ENCODE measurements around the gene STK32B. TPM values are rescaled to one million over a fixed set of nuclear protein-coding genes. Genes with fewer than 3 reads are reported as not detected.

STK32B gene
- total RNA-seq, 1 donor from 2014 or later: not detected

DNA sequence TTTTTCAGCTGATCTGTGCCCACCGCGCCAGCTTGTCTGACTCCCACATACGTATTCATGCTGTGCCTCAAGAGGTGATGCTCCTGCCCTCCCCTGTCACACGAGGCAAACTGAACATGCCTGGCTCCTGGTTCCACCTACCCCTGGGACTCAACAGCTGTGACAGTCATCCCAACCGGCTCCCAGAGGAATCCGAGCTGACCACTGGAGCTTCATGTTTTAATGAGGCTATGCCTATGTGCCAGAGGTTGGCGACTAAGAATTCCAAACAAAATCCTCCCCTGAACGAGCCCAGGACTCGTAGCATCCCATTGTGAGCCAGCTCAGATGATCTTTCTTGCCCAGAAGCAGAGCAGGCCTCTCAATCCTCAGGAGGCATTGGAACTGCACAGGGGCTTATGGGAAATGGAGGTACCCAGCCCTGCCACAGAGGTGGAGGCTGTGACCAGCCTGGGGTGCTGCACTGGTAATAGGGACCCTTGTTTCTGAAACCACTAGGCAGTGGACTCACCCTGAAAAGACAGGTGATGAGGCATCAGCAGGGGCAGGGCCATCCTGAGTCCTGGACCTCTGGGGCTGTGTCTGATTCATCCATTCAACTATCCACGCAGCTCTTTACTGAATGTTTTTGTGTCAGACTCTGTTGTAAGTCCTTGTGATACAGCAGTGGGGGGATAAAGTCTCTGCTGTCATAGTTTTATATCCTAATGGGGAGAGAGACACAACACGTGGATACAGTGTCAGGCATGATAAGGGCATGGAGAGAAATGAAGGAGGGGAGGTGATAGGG lies 332.1 kb downstream of the STK32B start:
- H3K27ac Mint-ChIP-seq: no peak overlapping the region
- no peaks in the 10 kb centered on the region for H3K36me3 Mint-ChIP-seq (ENCODE audit: low read depth)
- no peak overlapping the region for H3K4me3 Mint-ChIP-seq
- no peaks in the 10 kb centered on the region for H3K9me3 Mint-ChIP-seq
- peaks cover 2% of the 10 kb centered on the region for H3K4me1 Mint-ChIP-seq
- no peaks in the 10 kb centered on the region for H3K27me3 Mint-ChIP-seq
- no peak for DNase-seq
- intact Hi-C loops (cut with micrococcal nuclease): no loop called here

- Mint-ChIP-seq H3K36me3 (ENCODE audit: low read depth) (no peaks in the 10 kb centered on the region), H3K4me1 (peaks cover 2% of the 10 kb centered on the region), H3K9me3 (no peaks in the 10 kb centered on the region), H3K27me3 (no peaks in the 10 kb centered on the region), H3K4me3 (no peak overlapping the region), H3K27ac (peak overlapping the region; percentile 11)
- no peak for DNase-seq
- intact Hi-C loops (cut with micrococcal nuclease): no loop called here
These were observed 334.5 kb downstream of the STK32B start for GRCh38 chr4:5385741-5386311.

- Mint-ChIP-seq H3K27ac (no peak overlapping the region), H3K36me3 (ENCODE audit: low read depth) (no peaks in the 10 kb centered on the region), H3K4me1 (peaks cover 2% of the 10 kb centered on the region), H3K27me3 (no peaks in the 10 kb centered on the region), H3K4me3 (no peak overlapping the region), H3K9me3 (no peaks in the 10 kb centered on the region)
- intact Hi-C loops (cut with micrococcal nuclease): no loop called here
- no peak for DNase-seq
These were observed 335.6 kb downstream of the STK32B start for GRCh38 chr4:5386921-5387320.

DNA sequence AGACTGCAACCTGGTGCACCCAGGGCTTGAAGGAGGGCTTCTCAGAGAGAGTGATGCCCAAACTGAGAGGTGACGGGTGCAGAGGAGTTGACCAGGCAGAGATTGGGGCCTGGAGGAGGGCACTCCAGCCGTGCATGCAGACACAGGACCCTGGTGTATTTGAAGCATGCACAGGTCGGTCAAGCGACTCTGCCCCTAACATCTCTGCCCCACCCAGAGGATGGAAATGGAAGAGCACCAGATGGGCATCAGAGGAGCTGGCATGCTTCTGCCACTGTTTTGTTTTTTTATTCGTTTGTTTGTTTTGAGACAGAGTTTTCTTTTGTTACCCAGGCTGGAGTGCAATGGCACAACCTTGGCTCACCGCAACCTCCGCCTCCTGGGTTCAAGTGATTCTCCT lies 336.2 kb downstream of the STK32B start:
- Mint-ChIP-seq H3K9me3 (no peaks in the 10 kb centered on the region), H3K4me1 (peaks cover 2% of the 10 kb centered on the region), H3K36me3 (ENCODE audit: low read depth) (no peaks in the 10 kb centered on the region), H3K27ac (no peak overlapping the region), H3K27me3 (no peaks in the 10 kb centered on the region), H3K4me3 (no peak overlapping the region)
- no peak for DNase-seq
- intact Hi-C loops (cut with micrococcal nuclease): no loop called here

- H3K36me3 Mint-ChIP-seq (ENCODE audit: low read depth): no peaks in the 10 kb centered on the region
- H3K4me1 Mint-ChIP-seq: peaks cover 2% of the 10 kb centered on the region
- H3K27me3 Mint-ChIP-seq: no peaks in the 10 kb centered on the region
- no peaks in the 10 kb centered on the region for H3K9me3 Mint-ChIP-seq
- intact Hi-C loops (cut with micrococcal nuclease): no loop called here
- no peak for DNase-seq
- no peak overlapping the region for H3K4me3 Mint-ChIP-seq
- H3K27ac Mint-ChIP-seq: no peak overlapping the region
These were observed 338.6 kb downstream of the STK32B start for GRCh38 chr4:5389756-5390310.

DNA sequence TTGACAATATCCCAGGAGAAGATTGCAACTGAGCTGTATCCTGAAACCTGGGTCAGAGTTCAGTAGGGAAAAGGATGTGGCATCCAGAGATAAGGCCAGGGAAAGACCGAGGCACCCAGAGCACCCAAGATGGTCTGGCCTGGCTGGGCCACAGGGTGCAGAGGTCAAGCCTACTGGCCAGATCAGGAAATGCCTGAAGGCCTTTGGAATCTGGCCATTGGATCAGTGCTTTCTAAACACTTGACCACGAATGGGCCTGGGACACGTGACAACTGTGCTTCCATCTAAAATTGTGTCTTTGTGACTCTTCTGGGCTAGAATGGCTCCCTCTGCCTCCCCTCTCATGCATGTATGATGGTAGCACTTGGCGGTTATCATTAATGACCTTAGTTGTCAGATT lies 340.2 kb downstream of the STK32B start:
- no peaks in the 10 kb centered on the region for H3K27me3 Mint-ChIP-seq
- H3K9me3 Mint-ChIP-seq: no peaks in the 10 kb centered on the region
- no peak overlapping the region for H3K27ac Mint-ChIP-seq
- no peaks in the 10 kb centered on the region for H3K36me3 Mint-ChIP-seq (ENCODE audit: low read depth)
- DNase-seq: no peak
- intact Hi-C loops (cut with micrococcal nuclease): no loop called here
- H3K4me1 Mint-ChIP-seq: no peaks in the 10 kb centered on the region
- H3K4me3 Mint-ChIP-seq: no peak overlapping the region

DNA sequence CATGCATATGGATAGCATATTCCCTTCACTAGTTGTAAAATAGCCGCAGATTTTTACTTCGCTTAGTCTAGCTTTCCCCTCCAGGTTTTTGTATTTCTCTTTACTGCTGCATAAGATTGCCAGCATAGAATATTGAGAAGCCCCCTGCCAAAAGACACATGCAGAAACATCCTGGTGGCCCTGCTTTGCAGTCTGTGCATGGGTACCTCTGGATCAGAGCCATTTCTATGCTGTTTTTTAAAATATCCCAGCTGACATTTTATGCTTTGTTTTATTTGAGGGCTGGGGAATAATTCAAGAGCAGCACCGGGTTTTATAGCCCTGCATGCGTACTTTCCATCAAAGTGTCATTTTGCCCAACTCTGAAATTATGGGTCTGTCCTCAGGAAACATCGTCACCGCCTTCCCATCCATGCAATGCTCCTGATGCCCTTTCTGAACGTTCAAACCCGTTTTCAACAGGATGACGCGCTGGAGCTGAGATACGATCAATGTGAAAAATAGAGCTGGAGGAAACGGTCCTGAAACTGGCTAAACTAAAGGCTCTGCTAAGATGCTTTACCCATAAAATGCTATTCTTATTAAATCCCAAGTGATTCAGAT lies 342.7 kb downstream of the STK32B start:
- H3K27ac Mint-ChIP-seq: no peak overlapping the region
- intact Hi-C loops (cut with micrococcal nuclease): no loop called here
- H3K4me3 Mint-ChIP-seq: no peak overlapping the region
- no peaks in the 10 kb centered on the region for H3K27me3 Mint-ChIP-seq
- no peaks in the 10 kb centered on the region for H3K4me1 Mint-ChIP-seq
- no peaks in the 10 kb centered on the region for H3K9me3 Mint-ChIP-seq
- DNase-seq: no peak
- no peaks in the 10 kb centered on the region for H3K36me3 Mint-ChIP-seq (ENCODE audit: low read depth)

- no peak for DNase-seq
- Mint-ChIP-seq H3K4me3 (no peak overlapping the region), H3K4me1 (no peaks in the 10 kb centered on the region), H3K27me3 (no peaks in the 10 kb centered on the region), H3K36me3 (ENCODE audit: low read depth) (no peaks in the 10 kb centered on the region), H3K9me3 (no peaks in the 10 kb centered on the region), H3K27ac (no peak overlapping the region)
- intact Hi-C loops (cut with micrococcal nuclease): no loop called here
These were observed 344.5 kb downstream of the STK32B start for GRCh38 chr4:5395781-5396180.

DNA sequence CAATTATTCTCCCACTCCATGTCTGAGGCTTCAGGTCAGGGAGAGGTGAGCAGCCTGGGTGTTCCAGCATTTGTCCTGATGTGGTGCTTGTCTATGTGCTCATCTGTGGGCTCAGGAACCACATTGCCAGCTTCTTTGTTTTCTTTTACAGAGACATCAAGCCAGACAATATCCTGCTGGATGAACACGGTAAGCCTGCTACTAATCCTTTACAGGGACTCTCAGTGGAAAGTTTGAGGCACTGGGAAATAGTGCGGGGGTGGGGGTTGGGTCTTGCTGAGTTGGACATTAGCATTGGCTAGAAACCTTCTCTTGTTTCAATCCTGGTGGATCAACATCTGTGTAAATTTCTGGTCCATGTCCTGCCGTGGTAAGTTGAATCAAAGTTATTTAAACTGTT lies 346.8 kb downstream of the STK32B start:
- Mint-ChIP-seq H3K9me3 (no peaks in the 10 kb centered on the region), H3K27me3 (no peaks in the 10 kb centered on the region), H3K4me3 (no peak overlapping the region), H3K27ac (no peak overlapping the region), H3K4me1 (no peaks in the 10 kb centered on the region), H3K36me3 (ENCODE audit: low read depth) (no peaks in the 10 kb centered on the region)
- intact Hi-C loops (cut with micrococcal nuclease): no loop called here
- DNase-seq: no peak

- Mint-ChIP-seq H3K4me3 (no peak overlapping the region), H3K27ac (no peak overlapping the region), H3K36me3 (ENCODE audit: low read depth) (no peaks in the 10 kb centered on the region), H3K9me3 (peaks cover 5% of the 10 kb centered on the region), H3K27me3 (no peaks in the 10 kb centered on the region), H3K4me1 (no peaks in the 10 kb centered on the region)
- no peak for DNase-seq
- intact Hi-C loops (cut with micrococcal nuclease): no loop called here
These were observed 347.8 kb downstream of the STK32B start for GRCh38 chr4:5399124-5399523.

- intact Hi-C loops (cut with micrococcal nuclease): no loop called here
- Mint-ChIP-seq H3K4me1 (no peaks in the 10 kb centered on the region), H3K4me3 (no peak overlapping the region), H3K27me3 (no peaks in the 10 kb centered on the region), H3K36me3 (ENCODE audit: low read depth) (no peaks in the 10 kb centered on the region), H3K9me3 (peaks cover 5% of the 10 kb centered on the region), H3K27ac (no peak overlapping the region)
- DNase-seq: no peak
These were observed 348.6 kb downstream of the STK32B start for GRCh38 chr4:5399790-5400421.

DNA sequence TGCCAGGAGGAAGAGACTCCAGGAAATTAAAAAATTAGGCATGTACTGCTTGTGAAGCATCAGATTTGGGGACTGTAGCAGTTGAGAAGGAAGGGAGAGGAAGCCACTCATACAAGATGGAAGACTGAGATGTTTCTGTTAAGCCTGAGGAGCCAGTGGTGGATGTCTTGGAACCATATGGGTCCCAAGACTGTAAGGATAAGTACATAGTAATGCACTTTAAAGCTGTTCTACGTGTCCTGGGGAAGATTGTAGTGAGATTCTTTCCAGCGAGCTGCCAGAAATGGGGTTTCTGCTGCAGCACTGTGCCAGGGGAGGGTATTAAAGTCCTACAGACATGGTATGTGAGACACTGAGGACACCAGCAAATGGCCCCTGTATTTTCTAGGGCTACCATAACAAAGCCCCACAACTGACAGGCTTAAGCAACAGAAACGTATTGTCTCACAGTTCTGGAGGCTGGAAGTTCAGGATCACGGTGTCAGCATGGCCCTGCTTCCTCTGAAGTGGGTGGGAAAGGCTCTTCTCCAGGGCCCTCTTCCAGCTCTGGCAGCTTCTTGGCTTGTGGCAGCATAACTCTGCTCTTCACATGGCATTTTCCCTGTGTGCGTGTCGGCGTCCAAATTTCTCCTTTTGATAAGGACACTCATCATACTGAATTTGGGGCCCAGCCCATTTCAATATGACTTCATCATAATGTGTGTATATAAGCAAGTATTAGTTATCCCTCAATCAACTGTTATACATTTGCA lies 352.6 kb downstream of the STK32B start:
- H3K9me3 Mint-ChIP-seq: peaks cover 14% of the 10 kb centered on the region
- H3K27me3 Mint-ChIP-seq: no peaks in the 10 kb centered on the region
- DNase-seq: no peak
- no peak overlapping the region for H3K4me3 Mint-ChIP-seq
- no peak overlapping the region for H3K27ac Mint-ChIP-seq
- intact Hi-C loops (cut with micrococcal nuclease): no loop called here
- no peaks in the 10 kb centered on the region for H3K36me3 Mint-ChIP-seq (ENCODE audit: low read depth)
- H3K4me1 Mint-ChIP-seq: no peaks in the 10 kb centered on the region

- no peaks in the 10 kb centered on the region for H3K4me1 Mint-ChIP-seq
These were observed 358.0 kb downstream of the STK32B start for GRCh38 chr4:5409237-5409636.

More at GRCh38 chr4:5409237-5409636, 358.0 kb downstream of the STK32B start:
- no peak for DNase-seq
- no peaks in the 10 kb centered on the region for H3K27me3 Mint-ChIP-seq
- H3K4me3 Mint-ChIP-seq: no peak overlapping the region
- H3K36me3 Mint-ChIP-seq (ENCODE audit: low read depth): no peaks in the 10 kb centered on the region
- no peak overlapping the region for H3K27ac Mint-ChIP-seq
- H3K9me3 Mint-ChIP-seq: peaks cover 10% of the 10 kb centered on the region
- intact Hi-C loops (cut with micrococcal nuclease): no loop called here

All from activated CD4-positive, alpha-beta T cell treated with anti-CD3 and anti-CD28 coated beads, Interleukin-2, amount 10 ng/mL, durations not matched to agents 24 days and 14 days (primary cell).